Keratinocyte (primary cell): ENCODE measurements around the gene SLC35E3. TPM values are rescaled to one million over a fixed set of nuclear protein-coding genes. Genes with fewer than 3 reads are reported as not detected.

Source experiments
- DNase-seq: peaks from one replicate; pipeline ENCODE4 v3.0.0-alpha.2; 2011; ENCODE audit warnings: low read depth, missing footprints, low spot score
- FAIRE-seq: peaks from 2 replicates; lab custom pipeline; 2011; peaks lifted over from hg19 to GRCh38; lab: Jason Lieb, UNC
- H2AFZ ChIP-seq: 2 replicates; pipeline ENCODE4 v1.6.0; 2012; ENCODE audit warnings: low read length, control low read depth, inconsistent platforms; ENCODE audit not compliant: control insufficient read depth
- H3K27ac ChIP-seq: 2 replicates; pipeline ENCODE4 v1.5.1; 2011; ENCODE audit warnings: low read length; ENCODE audit not compliant: control insufficient read depth, insufficient read depth
- H3K27me3 ChIP-seq: 3 replicates; pipeline ENCODE4 v1.6.0; 2011; ENCODE audit warnings: low read length; ENCODE audit not compliant: control insufficient read depth, insufficient read depth; ENCODE audit errors: extremely low read depth
- H3K36me3 ChIP-seq, 2 experiments: 2 replicates in 1 of 2; 3 replicates in 1 of 2; pipeline ENCODE4 v1.5.1; 2011; ENCODE audit warnings: low read length in 2 of 2, mild to moderate bottlenecking in 1 of 2; ENCODE audit not compliant: control insufficient read depth in 2 of 2, insufficient read depth in 2 of 2; ENCODE audit errors: extremely low read depth in 1 of 2
- H3K4me1 ChIP-seq: 3 replicates; pipeline ENCODE4 v1.5.1; 2011; ENCODE audit warnings: low read length; ENCODE audit not compliant: control insufficient read depth, insufficient read depth; ENCODE audit errors: extremely low read depth
- H3K4me2 ChIP-seq: 3 replicates; pipeline ENCODE4 v1.6.0; 2011; ENCODE audit warnings: low read depth, low read length; ENCODE audit not compliant: control insufficient read depth, insufficient read depth; ENCODE audit errors: extremely low read depth
- H3K4me3 ChIP-seq, 3 experiments: fragments of 200-600 bp in 1 of 3; sonication (generic) in 1 of 3; 2 replicates in 2 of 3; 3 replicates in 1 of 3; pipeline ENCODE4 v1.5.1; 2011 to 2016; ENCODE audit warnings: low read length in 3 of 3, mild to moderate bottlenecking in 3 of 3, control low read depth in 2 of 3, inconsistent platforms in 1 of 3, low read depth in 1 of 3, mixed read lengths in 1 of 3, mixed run types in 1 of 3, moderate library complexity in 1 of 3; ENCODE audit not compliant: control insufficient read depth in 2 of 3, insufficient read depth in 2 of 3; ENCODE audit errors: extremely low read depth in 1 of 3
- H3K79me2 ChIP-seq: 2 replicates; pipeline ENCODE4 v1.6.0; 2012; ENCODE audit warnings: low read length; ENCODE audit not compliant: control insufficient read depth, insufficient read depth
- H3K9ac ChIP-seq: 3 replicates; pipeline ENCODE4 v1.6.0; 2011; ENCODE audit warnings: low read length; ENCODE audit not compliant: control insufficient read depth, insufficient read depth; ENCODE audit errors: extremely low read depth
- H3K9me1 ChIP-seq: 3 replicates; pipeline ENCODE4 v1.6.0; 2011; ENCODE audit warnings: low read length; ENCODE audit not compliant: control insufficient read depth, insufficient read depth; ENCODE audit errors: extremely low read depth
- H3K9me3 ChIP-seq: 2 replicates; pipeline ENCODE4 v1.5.1; 2012; ENCODE audit warnings: low read depth, low read length; ENCODE audit not compliant: control insufficient read depth
- H4K20me1 ChIP-seq: 3 replicates; pipeline ENCODE4 v1.6.0; 2011; ENCODE audit warnings: low read length; ENCODE audit not compliant: control insufficient read depth, insufficient read depth; ENCODE audit errors: extremely low read depth
- CTCF ChIP-seq, 3 experiments: IDR thresholded peaks in 1 of 3; conservative IDR thresholded peaks in 1 of 3; optimal IDR thresholded peaks in 1 of 3; 2 replicates in 2 of 3; 3 replicates in 1 of 3; pipeline versions ENCODE3 to v1.5.1; 2011; ENCODE audit warnings: low read length in 3 of 3, mild to moderate bottlenecking in 3 of 3, moderate library complexity in 2 of 3, control low read depth in 1 of 3, inconsistent platforms in 1 of 3; ENCODE audit not compliant: insufficient read depth in 2 of 3; ENCODE audit errors: extremely low read depth in 1 of 3
- EZH2 ChIP-seq: IDR thresholded peaks from one replicate; pipeline ENCODE4 v1.6.1; 2012; ENCODE audit warnings: inconsistent platforms, mild to moderate bottlenecking, low read length, moderate library complexity
- dilution Hi-C: fragments of 300-500 bp; cut with MboI; formaldehyde crosslinking; loops from one replicate; pipeline ENCODE4 v1.7.0; 2020; ENCODE audit warnings: low sequenced_read_pairs; ENCODE audit not compliant: extremely low pct_ligation_motif_present
- polyA plus RNA-seq, 5 experiments: library from polyadenylated mRNA; depleted of rRNA in 3 of 5; stranded (reverse) in 3 of 5; stranded (forward) in 1 of 5; unstranded in 1 of 5; fragments of >200 nt; gene quantifications; 1 replicate in 1 of 5; 2 replicates in 3 of 5; 3 replicates in 1 of 5; pipeline versions ENCODE4 v1.2.1 to v1.2.3, GENCODE V29; 2011 to 2012; ENCODE audit warnings: missing spikeins in 2 of 5, low read depth in 1 of 5, low replicate concordance in 1 of 5

SLC35E3 gene
- polyA plus RNA-seq, 1 donor (not counting 4 experiments of a cell fraction or from before 2014, with no cell fraction given): 9.9 TPM

- dilution Hi-C loops: no loop called here
- H3K4me1 ChIP-seq: peaks cover 21% of the 10 kb centered on the region
- H3K9ac ChIP-seq: no peak overlapping the region
- no peaks in the 10 kb centered on the region for H3K27me3 ChIP-seq
- H2AFZ ChIP-seq: no peak overlapping the region
- no peaks in the 10 kb centered on the region for H3K9me3 ChIP-seq
- H3K9me1 ChIP-seq: no peaks in the 10 kb centered on the region
- H3K79me2 ChIP-seq: no peaks in the 10 kb centered on the region
- FAIRE-seq: no peak
- no peaks in the 10 kb centered on the region for H4K20me1 ChIP-seq
- H3K4me3 ChIP-seq: no peak overlapping the region
- H3K27ac ChIP-seq: no peak overlapping the region
- no peak for DNase-seq
- no peak overlapping the region for H3K4me2 ChIP-seq
- TF ChIP-seq EZH2 (no peak), CTCF (optimal IDR thresholded peaks at IDR 0.05 in 1 of 3, IDR thresholded peaks at IDR 0.05 in 1 of 3, conservative IDR thresholded peaks at IDR 0.05 in 1 of 3; ENCODE audit: extremely low read depth in 1 of 3, insufficient read depth in 2 of 3, low read length in 3 of 3) (no peak)
- H3K36me3 ChIP-seq: no peaks in the 10 kb centered on the region
These were observed 46.0 kb downstream of the SLC35E3 start for GRCh38 chr12:68791897-68792481.

DNA sequence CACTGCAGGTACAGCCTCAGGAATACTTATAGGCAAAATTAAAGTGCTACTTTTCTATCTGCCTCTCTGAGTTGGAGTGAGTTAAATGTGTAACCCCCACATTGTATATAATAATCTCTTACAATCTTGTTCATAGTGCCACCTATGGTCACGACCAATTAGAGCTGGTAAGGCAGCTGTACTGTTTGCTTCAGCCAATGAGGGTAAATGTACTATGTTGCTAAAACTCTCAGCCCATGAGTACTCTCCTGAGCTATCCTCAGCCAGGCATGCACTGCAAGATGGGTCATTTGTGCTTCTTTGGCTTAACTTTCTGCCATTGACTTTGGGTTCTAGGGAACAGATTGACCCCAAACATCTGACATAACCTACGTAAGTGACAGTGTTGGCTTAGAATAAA, 47.0 kb downstream of the SLC35E3 start:
- dilution Hi-C loops: no loop called here
- FAIRE-seq (no peak), DNase-seq (no peak)
- Histone ChIP-seq H3K36me3 (no peaks in the 10 kb centered on the region), H3K27ac (no peak overlapping the region), H3K4me2 (no peak overlapping the region), H3K27me3 (no peaks in the 10 kb centered on the region), H3K4me1 (peaks cover 12% of the 10 kb centered on the region), H3K9ac (no peak overlapping the region), H3K4me3 (no peak overlapping the region), H4K20me1 (no peaks in the 10 kb centered on the region), H3K9me1 (no peaks in the 10 kb centered on the region), H2AFZ (no peak overlapping the region), H3K79me2 (no peaks in the 10 kb centered on the region), H3K9me3 (no peaks in the 10 kb centered on the region)
- TF ChIP-seq CTCF (optimal IDR thresholded peaks at IDR 0.05 in 1 of 3, IDR thresholded peaks at IDR 0.05 in 1 of 3, conservative IDR thresholded peaks at IDR 0.05 in 1 of 3; ENCODE audit: extremely low read depth in 1 of 3, insufficient read depth in 2 of 3, low read length in 3 of 3) (no peak), EZH2 (no peak)
